OCI-LY1 (cell line): Measurements from ENCODE around the gene HSPB9.

ENCODE experiments used
- EZH2 ChIP-seq: fragments of 200-600 bp; sonication (generic), shearing (Covaris generic); IDR thresholded peaks from 2 replicates; pipeline ENCODE4 v1.8.0; 2017; ENCODE audit warnings: borderline replicate concordance, mixed run types, mild to moderate bottlenecking, antibody characterized with exemption, low read length, moderate library complexity, mixed read lengths
- TF ChIP-seq, protein P1 (sequence below): fragments of 200-600 bp; sonication (generic), shearing (Covaris generic); IDR thresholded peaks from 2 replicates; pipeline ENCODE4 v1.5.1; 2017; ENCODE audit warnings: mild to moderate bottlenecking, antibody characterized with exemption, low read length, moderate library complexity, mixed read lengths

DNA sequence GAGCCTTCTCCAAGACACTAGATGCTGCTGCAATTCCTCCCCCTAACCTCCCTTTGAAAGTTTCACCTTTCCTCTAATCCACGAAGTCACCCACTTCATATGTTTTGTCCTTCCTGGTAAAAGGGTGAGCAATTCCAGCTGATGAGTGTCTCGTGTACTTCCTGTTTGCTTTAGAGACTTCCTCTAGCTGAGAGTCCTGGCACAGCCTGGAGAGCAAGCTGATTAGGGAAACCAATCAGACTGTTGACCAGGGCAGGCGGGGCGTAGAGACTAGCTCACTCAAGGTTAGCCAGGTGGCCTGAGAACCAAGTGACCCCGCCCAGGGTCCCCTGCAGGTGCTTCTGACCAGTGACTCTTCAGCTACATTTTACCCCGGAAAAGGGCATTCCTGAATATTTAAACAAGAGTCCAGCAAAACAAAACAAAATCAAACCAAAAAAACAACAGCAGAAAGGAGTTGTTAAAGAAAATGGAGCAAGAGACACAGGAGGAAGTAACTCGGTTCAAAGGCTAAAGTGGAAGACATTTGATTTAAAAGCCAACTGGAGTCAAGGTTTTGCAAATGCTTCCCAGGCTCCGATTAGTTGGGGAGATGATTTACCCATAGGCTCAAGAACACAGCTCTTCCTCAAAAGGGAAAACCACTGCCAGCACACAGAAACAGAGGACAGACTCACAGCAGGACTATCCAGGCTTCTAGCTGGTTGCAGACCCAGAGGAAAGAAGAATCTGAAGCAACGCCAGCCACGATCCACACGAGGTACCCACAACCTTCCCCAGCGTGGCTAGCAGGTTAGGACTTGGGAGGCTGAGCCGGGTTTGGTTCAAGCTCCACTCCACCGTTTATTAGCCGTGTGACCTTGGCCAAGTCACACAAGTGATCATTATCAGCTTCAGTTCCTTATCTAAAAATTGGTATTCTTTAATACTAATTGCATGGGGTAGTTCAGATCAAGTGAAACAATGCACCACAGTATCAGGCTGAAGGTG, 13.4 kb downstream of the HSPB9 start:
- TF ChIP-seq, protein P1, sequence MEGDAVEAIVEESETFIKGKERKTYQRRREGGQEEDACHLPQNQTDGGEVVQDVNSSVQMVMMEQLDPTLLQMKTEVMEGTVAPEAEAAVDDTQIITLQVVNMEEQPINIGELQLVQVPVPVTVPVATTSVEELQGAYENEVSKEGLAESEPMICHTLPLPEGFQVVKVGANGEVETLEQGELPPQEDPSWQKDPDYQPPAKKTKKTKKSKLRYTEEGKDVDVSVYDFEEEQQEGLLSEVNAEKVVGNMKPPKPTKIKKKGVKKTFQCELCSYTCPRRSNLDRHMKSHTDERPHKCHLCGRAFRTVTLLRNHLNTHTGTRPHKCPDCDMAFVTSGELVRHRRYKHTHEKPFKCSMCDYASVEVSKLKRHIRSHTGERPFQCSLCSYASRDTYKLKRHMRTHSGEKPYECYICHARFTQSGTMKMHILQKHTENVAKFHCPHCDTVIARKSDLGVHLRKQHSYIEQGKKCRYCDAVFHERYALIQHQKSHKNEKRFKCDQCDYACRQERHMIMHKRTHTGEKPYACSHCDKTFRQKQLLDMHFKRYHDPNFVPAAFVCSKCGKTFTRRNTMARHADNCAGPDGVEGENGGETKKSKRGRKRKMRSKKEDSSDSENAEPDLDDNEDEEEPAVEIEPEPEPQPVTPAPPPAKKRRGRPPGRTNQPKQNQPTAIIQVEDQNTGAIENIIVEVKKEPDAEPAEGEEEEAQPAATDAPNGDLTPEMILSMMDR, result no peak
- TF ChIP-seq EZH2, result no peak
